MM.1S (cell line): ENCODE measurements around the gene ATP8B3.

Experiments used
- DNase-seq: peaks from one replicate; pipeline ENCODE4 v3.0.0-alpha.2; 2015
- H2AFZ ChIP-seq: fragments of 300-600 bp; sonication (generic); 2 replicates; pipeline ENCODE4 v1.6.0; 2016; ENCODE audit warnings: antibody characterized with exemption, low read length
- H3F3A ChIP-seq: fragments of 300-600 bp; sonication (generic); 2 replicates; pipeline ENCODE4 v1.6.1; 2016; ENCODE audit warnings: mild to moderate bottlenecking, antibody characterized with exemption, low read length, moderate library complexity, mixed read lengths; ENCODE audit not compliant: insufficient read depth
- H3K27ac ChIP-seq: fragments of 300-600 bp; sonication (generic); 2 replicates; pipeline ENCODE4 v1.5.1; 2016; ENCODE audit warnings: mild to moderate bottlenecking, low read length
- H3K27me3 ChIP-seq: fragments of 300-600 bp; sonication (generic); replicated peaks from 2 replicates; pipeline ENCODE4 v1.6.0; 2016; ENCODE audit warnings: low read length; ENCODE audit not compliant: insufficient read depth
- H3K36me3 ChIP-seq: fragments of 300-600 bp; sonication (generic); replicated peaks from 2 replicates; pipeline ENCODE4 v1.6.1; 2016; ENCODE audit warnings: mild to moderate bottlenecking, low read length, mixed read lengths; ENCODE audit not compliant: insufficient read depth
- H3K4me1 ChIP-seq: fragments of 300-600 bp; sonication (generic); 2 replicates; pipeline ENCODE4 v1.6.1; 2016; ENCODE audit warnings: low read length, mixed read lengths
- H3K4me2 ChIP-seq: fragments of 300-600 bp; sonication (generic); 2 replicates; pipeline ENCODE4 v1.6.0; 2016; ENCODE audit warnings: low read depth, low read length
- H3K4me3 ChIP-seq: fragments of 300-600 bp; sonication (generic); 2 replicates; pipeline ENCODE4 v1.5.1; 2016; ENCODE audit warnings: low read length, mixed read lengths
- H3K79me2 ChIP-seq: fragments of 300-600 bp; sonication (generic); 2 replicates; pipeline ENCODE4 v1.6.1; 2016; ENCODE audit warnings: mixed run types, low read length, mixed read lengths
- H3K9ac ChIP-seq: fragments of 300-600 bp; sonication (generic); 2 replicates; pipeline ENCODE4 v1.6.1; 2016; ENCODE audit warnings: low read length, mixed read lengths
- H3K9me2 ChIP-seq: fragments of 300-600 bp; sonication (generic); replicated peaks from 2 replicates; pipeline ENCODE4 v1.6.1; 2016; ENCODE audit warnings: mild to moderate bottlenecking, low read length, mixed read lengths; ENCODE audit not compliant: insufficient read depth
- H3K9me3 ChIP-seq: fragments of 300-600 bp; sonication (generic); replicated peaks from 2 replicates; pipeline ENCODE4 v1.6.1; 2016; ENCODE audit warnings: mild to moderate bottlenecking, low read length, mixed read lengths; ENCODE audit not compliant: insufficient read depth
- H4K20me1 ChIP-seq: fragments of 300-600 bp; sonication (generic); 2 replicates; pipeline ENCODE4 v1.6.1; 2016; ENCODE audit warnings: mild to moderate bottlenecking, low read length, moderate library complexity, mixed read lengths; ENCODE audit not compliant: insufficient read depth
- CTCF ChIP-seq: fragments of 300-600 bp; sonication (generic); IDR thresholded peaks from 2 replicates; pipeline ENCODE4 v1.5.1; 2016; ENCODE audit warnings: antibody characterized with exemption, low read length, mixed read lengths
- EZH2 ChIP-seq: fragments of 300-600 bp; sonication (generic); optimal IDR thresholded peaks from 2 replicates; pipeline ENCODE3; 2017; ENCODE audit warnings: low read depth, mild to moderate bottlenecking, antibody characterized with exemption, low read length, mixed read lengths
- EZH2phosphoT487 ChIP-seq: fragments of 300-600 bp; sonication (generic); IDR thresholded peaks from 2 replicates; pipeline ENCODE4 v1.6.1; 2018; ENCODE audit warnings: antibody characterized with exemption, low read length

ATP8B3 gene

DNA sequence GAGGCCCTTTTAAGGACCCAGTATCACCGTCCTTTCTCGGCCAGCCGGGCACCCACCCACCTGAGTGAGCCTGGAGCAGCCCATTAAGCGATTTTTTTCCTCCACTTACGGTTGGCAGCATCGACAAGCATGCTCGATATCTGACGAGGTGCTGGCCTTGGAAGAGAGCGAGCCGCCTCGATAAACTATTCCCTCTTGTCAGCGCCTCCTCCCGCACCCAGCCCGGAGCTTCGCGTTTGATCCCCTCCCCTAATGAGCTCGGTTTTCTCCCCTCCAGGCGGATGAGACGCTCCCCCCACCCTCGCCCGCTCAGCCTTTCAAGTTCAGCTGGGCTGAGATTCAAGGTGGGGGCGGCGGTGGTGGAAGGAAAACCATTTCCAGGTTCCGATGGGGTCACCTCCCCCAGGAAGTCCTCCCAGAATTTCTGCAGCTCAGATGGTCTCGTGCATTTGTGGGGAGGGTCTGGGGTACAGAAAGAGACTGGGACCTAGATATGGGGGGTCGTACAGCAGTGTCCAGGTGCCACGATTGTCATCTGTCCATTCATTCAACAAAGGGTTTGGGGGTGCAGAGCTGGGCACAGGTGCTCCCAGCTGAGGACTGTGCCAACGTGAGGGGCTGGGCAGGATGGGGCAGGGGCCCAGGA, 77.6 kb downstream of the ATP8B3 start:
- Histone ChIP-seq H3K4me1 (no peaks in the 10 kb centered on the region), H3K9me3 (no peaks in the 10 kb centered on the region), H3K4me3 (no peak overlapping the region), H2AFZ (no peak overlapping the region), H3K9me2 (no peaks in the 10 kb centered on the region), H3K9ac (no peak overlapping the region), H3K79me2 (no peaks in the 10 kb centered on the region), H3K27me3 (peaks cover 98% of the 10 kb centered on the region), H3K4me2 (no peak overlapping the region), H4K20me1 (no peaks in the 10 kb centered on the region), H3K27ac (no peak overlapping the region), H3F3A (no peaks in the 10 kb centered on the region), H3K36me3 (no peaks in the 10 kb centered on the region)
- DNase-seq: no peak
- TF ChIP-seq CTCF (no peak), EZH2 (no peak), EZH2phosphoT487 (no peak)
